Endothelial cell of umbilical vein (primary cell): ENCODE measurements around the gene MED12L. TPM values are rescaled to one million over a fixed set of nuclear protein-coding genes. Genes with fewer than 3 reads are reported as not detected.

ENCODE experiments used
- BruUV-seq: library from RNA; stranded (reverse); fragments of 400-500 nt; replicated peaks from 2 replicates; lab custom pipeline; 2021; lab: Mats Ljungman, UMichigan
- CTCF ChIA-PET: fragments of 300-600, 350-600 bp; sonication (Branson Sonifier 250); formaldehyde crosslinking; loops from one replicate; lab custom pipeline; 2021; ENCODE audit warnings: antibody characterized with exemption, inconsistent platforms; lab: Charles Lee
- POLR2A ChIA-PET: fragments of 300-600, 350-600 bp; sonication (Branson Sonifier 250); formaldehyde crosslinking; loops from one replicate; lab custom pipeline; 2021; ENCODE audit warnings: antibody characterized with exemption, inconsistent platforms; lab: Charles Lee
- DNase-seq: peaks from one replicate; pipeline ENCODE4 v3.0.0-alpha.2; 2011; ENCODE audit warnings: low read depth, low spot score
- FAIRE-seq: peaks from 2 replicates; lab custom pipeline; 2011; peaks lifted over from hg19 to GRCh38; lab: Jason Lieb, UNC
- H2AFZ ChIP-seq: 2 replicates; pipeline ENCODE4 v1.6.0; 2012; ENCODE audit warnings: low read depth, low read length, control low read depth, inconsistent platforms
- H3K27ac ChIP-seq: 2 replicates; pipeline ENCODE4 v1.5.1; 2011; ENCODE audit warnings: low read depth, mild to moderate bottlenecking, control low read depth, low read length, moderate library complexity; ENCODE audit not compliant: insufficient read depth
- H3K27me3 ChIP-seq, 2 experiments: 2 replicates each; pipeline versions ENCODE4 v1.6.0 to v1.6.1; 2011; ENCODE audit warnings: low read length in 2 of 2, mixed read lengths in 1 of 2; ENCODE audit not compliant: control insufficient read depth in 2 of 2, insufficient read depth in 2 of 2
- H3K36me3 ChIP-seq, 2 experiments: 2 replicates in 1 of 2; 3 replicates in 1 of 2; pipeline ENCODE4 v1.5.1; 2011; ENCODE audit warnings: low read length in 2 of 2, mild to moderate bottlenecking in 1 of 2, moderate library complexity in 1 of 2; ENCODE audit not compliant: control insufficient read depth in 2 of 2, insufficient read depth in 2 of 2; ENCODE audit errors: extremely low read depth in 1 of 2
- H3K4me1 ChIP-seq: 3 replicates; pipeline ENCODE4 v1.5.1; 2011; ENCODE audit warnings: mild to moderate bottlenecking, low read length; ENCODE audit not compliant: control insufficient read depth, insufficient read depth; ENCODE audit errors: extremely low read depth
- H3K4me2 ChIP-seq: 2 replicates; pipeline ENCODE4 v1.6.1; 2011; ENCODE audit warnings: low read length, control low read depth, mixed read lengths; ENCODE audit not compliant: insufficient read depth
- H3K4me3 ChIP-seq, 3 experiments: fragments of 200-600 bp in 1 of 3; sonication (generic), shearing (Covaris generic) in 1 of 3; replicated peaks in 1 of 3; 2 replicates each; pipeline ENCODE4 v1.5.1; 2011 to 2016; ENCODE audit warnings: control low read depth in 3 of 3, low read length in 3 of 3, mild to moderate bottlenecking in 2 of 3, inconsistent platforms in 1 of 3, low read depth in 1 of 3, moderate library complexity in 1 of 3; ENCODE audit not compliant: insufficient read depth in 1 of 3
- H3K79me2 ChIP-seq: 2 replicates; pipeline ENCODE4 v1.6.0; 2012; ENCODE audit warnings: low read length, inconsistent platforms; ENCODE audit not compliant: control insufficient read depth, insufficient read depth
- H3K9ac ChIP-seq: replicated peaks from 2 replicates; pipeline ENCODE3; 2011; ENCODE audit warnings: low read length, control low read depth; ENCODE audit not compliant: insufficient read depth; ENCODE audit errors: extremely low read depth
- H3K9me1 ChIP-seq: replicated peaks from 3 replicates; pipeline ENCODE4 v1.6.0; 2011; ENCODE audit warnings: mild to moderate bottlenecking, low read length; ENCODE audit not compliant: control insufficient read depth, insufficient read depth; ENCODE audit errors: extremely low read depth
- H3K9me3 ChIP-seq: replicated peaks from 2 replicates; pipeline ENCODE4 v1.5.1; 2012; ENCODE audit warnings: low read length, inconsistent platforms; ENCODE audit not compliant: control insufficient read depth, insufficient read depth
- H4K20me1 ChIP-seq: replicated peaks from 2 replicates; pipeline ENCODE3; 2011; ENCODE audit warnings: mild to moderate bottlenecking, low read length; ENCODE audit not compliant: control insufficient read depth, insufficient read depth; ENCODE audit errors: extremely low read depth
- EZH2 ChIP-seq: IDR thresholded peaks from 2 replicates; pipeline ENCODE4 v1.6.1; 2012; ENCODE audit warnings: borderline replicate concordance, low read depth, mild to moderate bottlenecking, moderate library complexity, low read length, inconsistent platforms; ENCODE audit not compliant: severe bottlenecking
- FOS ChIP-seq: IDR thresholded peaks from 2 replicates; pipeline ENCODE4 v1.6.1; 2011; ENCODE audit warnings: mild to moderate bottlenecking, low read length, moderate library complexity, borderline replicate concordance; ENCODE audit not compliant: insufficient read depth
- GATA2 ChIP-seq: IDR thresholded peaks from 2 replicates; pipeline ENCODE4 v1.7.0; 2011; ENCODE audit warnings: low read depth, mild to moderate bottlenecking, moderate library complexity, mixed read lengths, low read length; ENCODE audit not compliant: insufficient read length, insufficient read depth
- JUN ChIP-seq: IDR thresholded peaks from 2 replicates; pipeline ENCODE4 v1.6.1; 2011; ENCODE audit warnings: borderline replicate concordance, low read depth; ENCODE audit not compliant: insufficient read length, insufficient read depth
- MYC ChIP-seq: IDR thresholded peaks from one replicate; pipeline ENCODE4 v1.6.1; 2011; ENCODE audit warnings: mild to moderate bottlenecking, low read depth, low read length
- POLR2A ChIP-seq: IDR thresholded peaks from 2 replicates; pipeline ENCODE4 v1.6.1; 2012; ENCODE audit warnings: low read depth, mild to moderate bottlenecking, control low read depth, low read length
- POLR2AphosphoS5 ChIP-seq: IDR thresholded peaks from 2 replicates; pipeline ENCODE4 v1.6.1; 2012; ENCODE audit warnings: low read depth, mild to moderate bottlenecking, control low read depth, low read length, moderate library complexity; ENCODE audit not compliant: insufficient read depth
- dilution Hi-C: fragments of 300-500 bp; cut with MboI; formaldehyde crosslinking; loops from one replicate; pipeline ENCODE4 v1.15.0; 2019; ENCODE audit warnings: low sequenced_read_pairs; ENCODE audit not compliant: extremely low pct_ligation_motif_present
- intact Hi-C: fragments of 100-400 bp; cut with micrococcal nuclease; formaldehyde crosslinking; loops from one replicate; pipeline ENCODE4 v1.10.0; 2022
- polyA plus RNA-seq, 4 experiments: library from polyadenylated mRNA; depleted of rRNA in 3 of 4; stranded (reverse) in 3 of 4; unstranded in 1 of 4; fragments of >200 nt; gene quantifications; 2 replicates each; pipeline versions ENCODE4 v1.2.1 to v1.2.3, GENCODE V29; 2011 to 2012; ENCODE audit warnings: missing spikeins in 1 of 4
- total RNA-seq: library from RNA; stranded (reverse); gene quantifications from 2 replicates; pipeline ENCODE4 v1.2.3, GENCODE V29; 2021
- TF ChIP-seq, protein P1 (sequence below): IDR thresholded peaks from 2 replicates; pipeline ENCODE4 v1.6.1; 2011; ENCODE audit not compliant: insufficient read depth, insufficient read length
- TF ChIP-seq, protein P2 (sequence below), 2 donors: IDR thresholded peaks; 1 replicate in 1 of 2; 2 replicates in 1 of 2; pipeline ENCODE4 v1.5.1; 2011; ENCODE audit warnings: low read length in 2 of 2, mild to moderate bottlenecking in 2 of 2, moderate library complexity in 2 of 2, control low read depth in 1 of 2, inconsistent platforms in 1 of 2, low read depth in 1 of 2; ENCODE audit not compliant: insufficient read depth in 1 of 2; ENCODE audit errors: extremely low read depth in 1 of 2

Gene MED12L
- total and polyA plus RNA-seq, 2 donors (not counting 3 experiments of a cell fraction or from before 2014, with no cell fraction given) = 0.03 to 0.27 TPM

DNA sequence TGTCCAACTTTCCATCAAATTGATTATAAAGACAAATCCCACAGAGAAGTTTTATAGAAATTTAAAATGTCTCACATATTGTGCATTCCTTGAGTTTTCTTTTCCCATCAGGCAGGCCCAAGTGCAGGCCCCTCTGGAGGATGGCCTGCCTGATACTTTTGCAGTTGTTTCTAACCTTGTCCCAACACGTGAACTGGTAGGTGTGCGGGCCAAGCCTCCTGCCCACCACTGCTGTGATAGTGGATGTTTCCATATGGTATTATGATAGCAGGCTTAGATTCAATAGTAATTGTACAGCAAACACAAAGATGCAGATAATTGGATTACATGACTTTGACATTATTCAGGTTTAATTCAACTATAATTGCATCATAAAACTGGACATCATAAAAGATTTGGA, 297.6 kb downstream of the MED12L start:
- Histone ChIP-seq H3K27me3 (no peaks in the 10 kb centered on the region), H3K27ac (no peak overlapping the region), H3K79me2 (no peaks in the 10 kb centered on the region), H2AFZ (no peak overlapping the region), H3K4me3 (no peak overlapping the region), H3K9me3 (no peaks in the 10 kb centered on the region), H4K20me1 (no peaks in the 10 kb centered on the region), H3K4me2 (no peak overlapping the region), H3K4me1 (no peaks in the 10 kb centered on the region), H3K9ac (no peak overlapping the region), H3K36me3 (no peaks in the 10 kb centered on the region), H3K9me1 (no peaks in the 10 kb centered on the region)
- ChIA-PET POLR2A (no interaction called here), CTCF (no interaction called here)
- intact Hi-C loops = no loop called here
- dilution Hi-C loops = no loop called here
- TF ChIP-seq, protein P1, sequence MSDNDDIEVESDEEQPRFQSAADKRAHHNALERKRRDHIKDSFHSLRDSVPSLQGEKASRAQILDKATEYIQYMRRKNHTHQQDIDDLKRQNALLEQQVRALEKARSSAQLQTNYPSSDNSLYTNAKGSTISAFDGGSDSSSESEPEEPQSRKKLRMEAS = no peak
- TF ChIP-seq FOS (no peak), GATA2 (no peak), EZH2 (no peak), POLR2A (no peak), MYC (no peak), POLR2AphosphoS5 (no peak), JUN (no peak)
- TF ChIP-seq, protein P2, sequence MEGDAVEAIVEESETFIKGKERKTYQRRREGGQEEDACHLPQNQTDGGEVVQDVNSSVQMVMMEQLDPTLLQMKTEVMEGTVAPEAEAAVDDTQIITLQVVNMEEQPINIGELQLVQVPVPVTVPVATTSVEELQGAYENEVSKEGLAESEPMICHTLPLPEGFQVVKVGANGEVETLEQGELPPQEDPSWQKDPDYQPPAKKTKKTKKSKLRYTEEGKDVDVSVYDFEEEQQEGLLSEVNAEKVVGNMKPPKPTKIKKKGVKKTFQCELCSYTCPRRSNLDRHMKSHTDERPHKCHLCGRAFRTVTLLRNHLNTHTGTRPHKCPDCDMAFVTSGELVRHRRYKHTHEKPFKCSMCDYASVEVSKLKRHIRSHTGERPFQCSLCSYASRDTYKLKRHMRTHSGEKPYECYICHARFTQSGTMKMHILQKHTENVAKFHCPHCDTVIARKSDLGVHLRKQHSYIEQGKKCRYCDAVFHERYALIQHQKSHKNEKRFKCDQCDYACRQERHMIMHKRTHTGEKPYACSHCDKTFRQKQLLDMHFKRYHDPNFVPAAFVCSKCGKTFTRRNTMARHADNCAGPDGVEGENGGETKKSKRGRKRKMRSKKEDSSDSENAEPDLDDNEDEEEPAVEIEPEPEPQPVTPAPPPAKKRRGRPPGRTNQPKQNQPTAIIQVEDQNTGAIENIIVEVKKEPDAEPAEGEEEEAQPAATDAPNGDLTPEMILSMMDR (IDR thresholded peaks at IDR 0.05; ENCODE audit: extremely low read depth in 1 of 2, insufficient read depth in 1 of 2, low read depth in 1 of 2, low read length in 2 of 2) = no peak
- FAIRE-seq (no peak), DNase-seq (no peak)
- BruUV-seq = no TSS peak
